Activated CD8-positive, alpha-beta memory T cell treated with anti-CD3 and anti-CD28 coated beads, Interleukin-2, amount 50 U/mL, for 1 hour (primary cell): Measurements from ENCODE around the gene POLR3G.

Experiments used
- DNase-seq: peaks from one replicate; pipeline ENCODE4 v3.0.0-alpha.2; 2020; ENCODE audit errors: extremely low read depth

POLR3G gene, protein sequence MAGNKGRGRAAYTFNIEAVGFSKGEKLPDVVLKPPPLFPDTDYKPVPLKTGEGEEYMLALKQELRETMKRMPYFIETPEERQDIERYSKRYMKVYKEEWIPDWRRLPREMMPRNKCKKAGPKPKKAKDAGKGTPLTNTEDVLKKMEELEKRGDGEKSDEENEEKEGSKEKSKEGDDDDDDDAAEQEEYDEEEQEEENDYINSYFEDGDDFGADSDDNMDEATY

GRCh38 chr5:90474235-90475107 is at the start of gene POLR3G, which contains the start of gene MBLAC2:
Gene POLR3G, plus strand, starts transcription at chr5:90474864. Its CDS starts 10,704 bp downstream, at chr5:90485568.
Gene MBLAC2, minus strand, starts transcription at chr5:90474771. Its CDS starts 479 bp downstream, at chr5:90474292.
- peak; percentile 79 for DNase-seq

- DNase-seq = no peak
Measured at GRCh38 chr5:90434116-90434714, 40.4 kb upstream of the POLR3G start.

DNA sequence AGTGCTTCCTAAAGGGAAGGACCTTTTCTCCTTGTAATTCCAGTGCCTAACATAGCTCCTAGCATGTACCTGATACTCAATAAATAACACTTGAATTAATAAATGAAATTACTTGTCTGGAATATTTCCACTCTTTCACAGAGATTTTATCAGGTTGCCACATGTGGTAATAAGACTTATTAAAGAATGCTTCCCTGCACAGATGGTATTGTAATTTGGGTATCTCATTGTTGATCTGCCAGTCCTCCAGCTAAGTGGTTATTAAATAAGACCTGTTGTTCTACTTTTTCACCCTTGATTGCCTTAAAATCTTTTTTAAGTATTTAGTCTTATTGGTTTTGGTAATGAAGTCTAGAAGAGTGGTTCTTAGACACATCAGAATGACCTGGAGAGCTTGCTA is 37.0 kb upstream of the POLR3G start:
- no peak for DNase-seq

DNA sequence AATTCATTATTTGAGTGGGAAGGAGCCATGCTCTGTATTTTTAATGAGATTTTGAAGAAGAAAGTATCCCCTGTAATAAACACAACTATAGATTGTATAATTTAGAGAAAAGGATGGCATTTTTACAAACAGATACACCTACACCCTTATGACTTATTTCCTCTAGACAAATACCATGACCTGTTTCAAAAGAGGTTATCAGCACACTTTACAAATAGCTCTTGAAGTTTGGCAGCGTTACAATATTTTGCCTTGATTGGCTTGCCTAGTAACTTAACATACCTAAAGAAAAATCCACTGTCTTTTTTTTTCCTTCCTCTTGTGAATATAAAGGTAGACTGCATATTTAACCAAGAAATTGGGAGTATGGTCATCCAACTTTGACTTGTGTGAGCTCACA is 36.6 kb upstream of the POLR3G start:
- no peak for DNase-seq

DNA sequence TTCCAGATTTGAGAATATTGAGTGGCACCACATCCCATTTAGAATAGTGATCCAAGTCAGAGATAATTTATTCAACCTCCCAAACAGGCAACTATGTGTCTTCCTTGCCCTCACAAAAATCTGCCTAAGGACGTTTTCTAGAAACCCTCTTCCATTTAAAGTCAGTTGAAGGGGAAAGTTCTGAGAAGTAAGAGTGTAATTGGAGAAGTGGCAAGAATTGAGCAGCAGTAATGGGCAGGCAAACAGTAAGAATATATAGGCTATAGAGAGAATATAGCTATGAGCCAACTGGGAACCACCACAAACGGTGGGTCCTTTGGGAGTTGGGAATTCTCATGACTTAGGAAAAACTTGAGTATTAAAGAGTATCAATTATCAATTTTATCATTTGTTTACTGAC is 34.0 kb upstream of the POLR3G start:
- no peak for DNase-seq

- no peak for DNase-seq
Measured at GRCh38 chr5:90446961-90447360, 27.7 kb upstream of the POLR3G start.

GRCh38 chr5:90461288-90461687 is 13.4 kb upstream of the POLR3G start:
- DNase-seq = no peak

DNA sequence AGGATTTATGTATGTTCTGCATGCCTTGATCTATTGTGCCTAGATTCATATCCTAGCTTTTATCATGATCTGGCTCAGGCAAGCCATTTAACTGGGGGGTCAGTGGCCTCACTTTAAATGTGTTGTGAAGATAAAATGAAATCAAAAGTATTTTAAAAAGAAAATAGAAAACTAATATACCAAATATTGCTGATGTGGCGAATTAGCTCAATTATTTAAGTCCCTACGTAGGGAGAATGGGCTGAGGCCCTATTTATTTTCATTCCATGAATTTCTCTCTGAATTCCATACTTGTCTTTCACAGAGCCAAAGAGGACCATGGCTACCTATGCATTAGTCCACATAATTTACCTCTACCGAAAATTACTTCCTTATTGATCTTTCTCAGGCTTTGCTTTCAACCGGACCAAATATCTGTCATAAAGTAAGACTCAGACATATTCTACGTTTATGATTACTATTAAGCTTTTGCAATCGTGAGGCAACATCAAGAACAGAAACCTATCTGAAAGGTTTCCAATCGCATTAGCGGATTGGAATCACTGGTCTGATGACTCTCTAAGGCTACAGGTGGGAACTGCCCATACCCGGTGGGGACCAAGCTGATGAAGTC is 1.8 kb upstream of the POLR3G start:
- no peak for DNase-seq

- no peak for DNase-seq
Measured at GRCh38 chr5:90473396-90474234, 1.0 kb upstream of the POLR3G start.

GRCh38 chr5:90475436-90475980 is 844 bp downstream of the POLR3G start:
- DNase-seq = no peak

GRCh38 chr5:90476391-90476790 is 1.7 kb downstream of the POLR3G start:
- DNase-seq = no peak

- DNase-seq = no peak
Measured at GRCh38 chr5:90477073-90477472, 2.4 kb downstream of the POLR3G start.

DNA sequence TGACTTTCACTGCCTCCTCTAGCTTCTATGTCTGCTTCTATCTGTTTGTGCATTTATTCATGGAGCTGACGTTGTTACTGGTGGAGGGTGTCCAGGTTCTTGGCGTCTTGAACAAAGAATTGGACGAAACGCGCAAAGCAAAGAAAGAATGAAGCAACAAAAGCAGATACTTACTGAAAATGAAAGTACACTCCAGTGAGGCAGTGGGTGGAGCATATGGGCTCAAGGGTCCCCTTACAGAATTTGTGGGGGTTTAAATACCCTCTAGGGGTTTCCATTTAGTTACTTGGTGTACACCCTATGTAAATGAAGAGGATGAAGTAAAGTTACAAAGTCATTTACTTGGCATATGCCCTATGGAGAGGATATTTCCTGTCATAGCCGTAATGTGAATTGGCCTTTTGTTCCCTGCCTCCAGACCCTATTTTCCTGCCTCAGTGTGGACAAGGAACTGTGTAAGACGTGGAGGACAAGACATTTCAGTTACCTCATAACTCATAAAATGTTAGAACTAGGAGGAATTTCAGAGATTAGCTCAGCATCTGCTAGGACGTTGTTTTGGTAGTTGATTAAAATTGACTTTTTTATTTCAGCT is 3.1 kb downstream of the POLR3G start:
- no peak for DNase-seq

- no peak for DNase-seq
Measured at GRCh38 chr5:90479611-90480385, 5.1 kb downstream of the POLR3G start.

DNA sequence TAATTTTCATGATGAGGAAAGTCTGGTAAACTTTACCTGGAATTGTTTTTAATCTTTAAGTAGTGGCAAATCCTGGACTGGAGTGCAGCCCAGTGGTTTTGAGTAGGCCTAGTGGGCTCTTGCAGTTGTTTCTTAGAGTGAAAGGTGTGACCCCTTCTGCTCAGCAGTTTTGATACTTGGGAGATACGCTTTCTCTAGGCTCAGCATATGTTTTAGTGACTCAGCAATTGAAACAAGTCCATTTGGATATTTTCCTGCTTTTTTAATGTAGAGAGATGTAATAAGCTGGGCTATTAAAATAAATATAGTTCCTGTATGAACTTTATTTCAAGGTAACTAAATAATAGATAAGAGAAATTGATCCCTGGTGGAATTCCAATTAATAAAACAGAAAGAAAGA is 6.0 kb downstream of the POLR3G start:
- DNase-seq = no peak

DNA sequence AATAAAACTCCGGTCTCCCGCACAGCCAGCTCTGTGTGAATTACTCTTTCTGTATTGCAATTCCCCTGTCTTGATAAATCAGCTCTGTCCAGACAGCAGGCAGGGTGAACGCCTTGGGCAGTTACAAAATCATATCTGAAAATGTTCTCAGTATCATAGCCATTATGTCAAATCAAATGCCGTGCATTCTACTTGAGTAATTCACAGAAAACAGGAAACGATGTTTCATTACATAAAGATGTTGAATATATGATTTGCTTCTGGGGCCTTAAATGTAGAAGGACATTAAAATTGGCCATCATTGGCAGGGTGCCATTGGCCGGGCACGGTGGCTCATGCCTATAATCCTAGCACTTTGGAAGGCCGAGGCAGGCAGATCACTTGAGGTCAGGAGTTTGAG is 8.5 kb downstream of the POLR3G start:
- DNase-seq = no peak

- DNase-seq = no peak
Measured at GRCh38 chr5:90484540-90484939, 9.9 kb downstream of the POLR3G start.

- no peak for DNase-seq
Measured at GRCh38 chr5:90488791-90489190, 14.1 kb downstream of the POLR3G start.

DNA sequence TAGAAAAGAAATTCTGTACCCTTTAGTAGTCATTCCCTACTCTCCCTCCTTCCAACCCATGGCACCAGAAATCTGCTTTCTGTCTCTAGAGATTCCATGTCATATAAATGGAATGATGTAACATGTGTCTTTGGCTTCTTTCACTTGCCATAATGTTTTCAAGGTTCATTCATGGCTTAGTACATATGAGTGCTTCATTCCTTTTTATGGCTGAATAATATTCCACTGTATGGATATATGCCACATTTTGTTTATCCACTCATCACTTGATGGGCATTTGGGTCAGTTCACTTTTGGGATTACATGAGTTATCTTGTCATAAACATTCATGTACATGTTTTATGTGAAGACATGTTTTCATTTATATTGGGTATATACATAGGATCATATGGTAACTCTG is 19.4 kb downstream of the POLR3G start:
- DNase-seq = no peak

GRCh38 chr5:90495146-90495545 is 20.5 kb downstream of the POLR3G start:
- no peak for DNase-seq
